Stimulated activated CD8-positive, alpha-beta memory T cell treated with anti-CD3 and anti-CD28 coated beads, Interleukin-7, amount 100 ng/mL, for 1 hour (primary cell): ENCODE data around the gene PHACTR1.

Source experiments
- DNase-seq, 2 donors: peaks; one replicate each; pipeline ENCODE4 v3.0.0-alpha.2; 2020; ENCODE audit warnings: low read depth in 2 of 2

PHACTR1 gene

DNA sequence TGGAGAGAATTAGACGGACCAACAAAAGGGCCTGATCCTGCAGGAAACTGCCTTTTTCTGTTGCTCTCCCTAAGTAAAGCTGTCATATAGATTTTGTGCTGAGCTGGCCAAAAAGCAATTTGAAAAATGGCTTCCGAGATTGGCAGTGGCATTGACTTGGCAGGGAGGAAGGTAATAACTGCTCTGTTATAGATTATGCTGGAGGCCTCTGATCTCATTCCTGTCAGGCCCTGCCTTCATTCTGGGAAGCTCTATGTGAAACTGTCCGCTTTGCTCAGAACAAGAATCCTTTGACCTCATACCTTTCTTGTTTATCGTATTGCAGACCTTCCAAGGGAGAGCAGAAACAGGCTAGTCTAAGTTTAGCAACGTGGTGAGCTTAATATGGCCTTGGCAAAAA is 234.4 kb downstream of the PHACTR1 start:
- no peak for DNase-seq

DNA sequence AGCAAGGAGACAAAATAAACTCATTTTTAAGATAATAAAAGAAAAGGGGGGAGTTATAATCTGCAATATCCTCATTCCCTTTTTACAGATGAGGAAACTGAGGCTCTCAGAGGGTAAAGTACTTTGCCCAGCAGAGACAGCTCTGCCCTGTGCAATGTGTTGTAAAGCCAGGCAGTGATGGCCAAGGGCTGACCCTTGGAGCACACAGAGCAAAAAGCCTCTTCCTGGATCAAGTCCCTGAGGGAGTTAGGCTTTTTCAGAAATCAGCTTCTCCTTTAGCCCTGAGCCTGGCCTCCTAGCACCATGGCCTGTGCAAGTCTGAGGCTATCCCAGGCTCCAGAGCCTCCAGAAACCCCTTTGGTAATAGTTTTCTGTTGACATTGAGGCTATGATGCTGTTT is 234.8 kb downstream of the PHACTR1 start:
- no peak for DNase-seq

DNA sequence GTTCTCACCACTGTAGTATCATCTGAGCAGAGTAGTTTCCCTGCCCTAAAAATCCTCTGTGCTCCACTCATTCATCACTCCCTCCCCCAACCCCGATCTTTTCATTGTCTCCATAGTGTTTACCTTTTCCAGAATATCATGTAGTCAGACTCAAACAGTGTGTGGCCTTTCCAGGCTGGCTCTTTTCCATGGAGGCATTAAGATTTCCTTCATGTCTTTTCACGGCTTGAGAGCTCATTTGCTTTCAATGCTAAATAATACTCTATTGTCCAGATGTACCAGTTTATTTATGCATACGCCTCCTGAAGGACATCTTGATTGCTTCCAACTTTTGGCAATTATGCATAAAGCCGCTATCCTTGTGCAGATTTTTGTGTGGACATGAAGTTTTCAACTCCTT is 235.8 kb downstream of the PHACTR1 start:
- no peak for DNase-seq

- DNase-seq = no peak
Measured at GRCh38 chr6:12955956-12956355, 239.4 kb downstream of the PHACTR1 start.

- no peak for DNase-seq
Measured at GRCh38 chr6:12956991-12957320, 240.4 kb downstream of the PHACTR1 start.

- no peak for DNase-seq
Measured at GRCh38 chr6:12957321-12958051, 240.9 kb downstream of the PHACTR1 start.

GRCh38 chr6:12958052-12958706 is 241.6 kb downstream of the PHACTR1 start:
- DNase-seq = no peak

- DNase-seq = no peak
Measured at GRCh38 chr6:12961761-12962160, 245.2 kb downstream of the PHACTR1 start.

DNA sequence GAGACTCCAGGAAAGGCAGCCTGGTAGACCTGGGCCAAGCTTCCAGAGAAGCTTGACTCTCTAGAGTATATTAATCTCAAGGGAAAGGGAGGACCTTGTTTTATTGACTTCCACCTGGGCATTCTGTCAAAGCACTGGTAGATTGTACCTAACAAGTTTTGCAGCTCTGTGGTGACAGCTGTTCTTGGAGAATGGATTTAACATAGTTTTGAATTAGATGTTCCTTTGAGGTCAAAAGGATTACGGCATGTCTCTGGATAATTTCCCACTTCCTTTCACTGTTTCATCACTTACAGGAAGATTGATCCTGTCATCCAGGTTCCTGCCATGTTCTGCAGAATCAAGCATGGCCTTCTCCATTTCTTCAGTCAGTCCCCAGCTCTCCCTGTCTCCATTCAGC is 246.0 kb downstream of the PHACTR1 start:
- no peak for DNase-seq

- no peak for DNase-seq
Measured at GRCh38 chr6:12962987-12963386, 246.4 kb downstream of the PHACTR1 start.

GRCh38 chr6:12963567-12963966 is 247.0 kb downstream of the PHACTR1 start:
- no peak for DNase-seq

DNA sequence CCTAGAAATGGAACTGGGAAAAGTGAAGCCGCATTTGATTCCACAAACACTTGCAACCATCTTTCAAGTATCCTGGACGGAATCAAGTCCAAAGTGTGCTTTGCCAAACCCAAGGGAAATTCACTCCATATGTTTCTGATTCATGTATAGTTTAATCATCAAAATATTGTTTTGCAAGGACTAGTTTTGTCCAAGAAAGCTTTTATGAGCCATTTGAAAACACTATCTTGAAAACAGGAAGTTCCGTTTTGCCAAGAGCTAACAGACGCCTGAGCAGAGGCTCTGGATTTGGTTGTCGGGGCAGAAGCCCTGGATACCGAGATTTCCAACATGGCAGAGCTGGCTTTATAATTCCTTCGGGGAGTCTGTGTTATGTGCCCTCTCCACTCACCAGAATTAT is 251.1 kb downstream of the PHACTR1 start:
- DNase-seq = no peak

- no peak for DNase-seq
Measured at GRCh38 chr6:12968290-12968689, 251.7 kb downstream of the PHACTR1 start.

DNA sequence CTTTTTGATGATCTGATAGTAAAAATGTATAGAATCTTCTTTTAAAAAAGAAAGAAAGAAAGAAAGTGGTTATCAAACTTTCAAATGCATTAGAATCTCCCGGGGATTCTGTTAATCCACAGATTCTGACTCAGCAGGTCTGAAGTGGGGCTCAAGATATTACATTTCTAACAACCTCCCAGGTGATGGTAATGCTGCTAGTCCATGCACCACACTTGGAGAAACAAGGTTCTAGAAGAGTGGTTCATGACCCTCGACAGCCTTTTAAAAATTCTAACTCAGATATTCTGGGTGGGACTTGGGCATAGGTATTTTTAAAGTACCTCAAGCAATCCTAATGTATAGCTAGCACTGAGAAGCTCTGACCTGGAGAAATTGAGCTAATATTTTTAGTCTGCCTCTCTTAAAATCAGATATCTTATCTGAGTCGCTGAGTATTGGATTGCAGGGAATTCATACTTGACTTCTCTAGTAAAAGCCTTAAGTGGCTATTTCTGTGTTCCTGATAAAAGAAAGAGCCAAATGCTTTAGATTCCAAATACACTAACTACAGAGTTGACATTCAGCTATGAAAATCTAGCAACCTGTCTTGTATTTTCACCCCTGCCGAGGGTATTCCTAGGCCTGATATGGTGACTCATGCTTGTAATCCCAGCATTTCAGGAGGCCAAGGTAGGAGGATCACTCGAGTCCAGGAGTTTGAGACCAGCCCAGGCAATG is 252.4 kb downstream of the PHACTR1 start:
- no peak for DNase-seq

DNA sequence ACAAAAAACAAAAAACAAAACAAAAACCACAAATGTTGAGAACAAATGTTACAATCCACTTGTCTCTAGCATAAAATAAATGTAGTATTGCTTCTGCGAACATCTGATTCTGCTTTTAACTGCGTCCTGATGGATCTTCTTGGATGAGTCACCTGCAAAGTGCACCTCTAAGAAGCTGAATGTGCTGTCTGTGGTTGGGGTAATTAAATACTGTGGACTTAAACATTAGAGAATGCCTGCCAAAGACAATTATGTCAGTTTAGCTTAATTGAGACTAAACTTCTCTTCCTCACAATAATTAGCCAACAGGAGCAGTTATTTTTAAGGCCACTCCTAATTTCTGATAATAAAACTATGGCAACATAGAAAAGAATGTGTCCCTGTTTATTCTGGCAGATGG is 253.4 kb downstream of the PHACTR1 start:
- DNase-seq = no peak

- DNase-seq = no peak
Measured at GRCh38 chr6:12973386-12973785, 256.8 kb downstream of the PHACTR1 start.

- no peak for DNase-seq
Measured at GRCh38 chr6:12974551-12974950, 258.0 kb downstream of the PHACTR1 start.

DNA sequence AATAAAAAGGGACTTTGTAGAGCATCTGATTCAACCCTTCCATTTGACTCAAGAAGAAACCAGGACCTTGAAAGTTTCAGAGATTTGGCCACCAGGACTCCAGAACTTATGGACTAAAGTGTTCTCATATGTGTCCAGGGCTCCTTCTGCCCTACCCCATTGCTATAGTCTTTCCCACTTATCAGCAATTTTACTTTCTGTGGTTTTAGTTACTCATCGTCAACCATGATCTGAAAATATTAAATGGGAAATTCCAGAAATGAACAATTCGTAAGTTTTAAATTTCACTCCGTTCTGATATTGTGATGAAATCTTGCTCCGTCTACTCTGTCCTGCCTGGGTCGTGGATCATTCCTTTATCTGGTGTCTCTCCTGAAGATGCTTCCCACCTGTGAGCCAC is 259.8 kb downstream of the PHACTR1 start:
- DNase-seq = no peak

DNA sequence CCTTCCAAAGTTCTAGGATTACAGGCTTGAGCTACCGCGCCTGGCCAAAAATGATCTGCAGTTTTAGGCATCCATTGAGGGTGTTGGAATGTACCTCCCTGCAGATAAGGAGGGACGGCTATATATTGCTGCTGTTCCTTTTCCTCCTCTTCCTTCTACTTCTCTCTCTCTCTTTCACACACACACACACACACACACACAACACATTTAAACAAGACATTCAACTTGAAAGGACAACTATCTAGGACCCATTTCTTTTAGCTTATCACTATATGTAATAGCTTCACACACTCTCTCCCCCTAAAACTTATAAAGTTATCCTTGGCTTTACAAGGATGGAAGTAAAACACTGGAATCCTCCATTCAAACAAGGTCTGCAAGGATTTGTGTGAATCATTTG is 260.6 kb downstream of the PHACTR1 start:
- DNase-seq = no peak

- DNase-seq = no peak
Measured at GRCh38 chr6:12977806-12978205, 261.2 kb downstream of the PHACTR1 start.

GRCh38 chr6:12980741-12981140 is 264.2 kb downstream of the PHACTR1 start:
- no peak for DNase-seq

- no peak for DNase-seq
Measured at GRCh38 chr6:12984776-12985175, 268.2 kb downstream of the PHACTR1 start.

DNA sequence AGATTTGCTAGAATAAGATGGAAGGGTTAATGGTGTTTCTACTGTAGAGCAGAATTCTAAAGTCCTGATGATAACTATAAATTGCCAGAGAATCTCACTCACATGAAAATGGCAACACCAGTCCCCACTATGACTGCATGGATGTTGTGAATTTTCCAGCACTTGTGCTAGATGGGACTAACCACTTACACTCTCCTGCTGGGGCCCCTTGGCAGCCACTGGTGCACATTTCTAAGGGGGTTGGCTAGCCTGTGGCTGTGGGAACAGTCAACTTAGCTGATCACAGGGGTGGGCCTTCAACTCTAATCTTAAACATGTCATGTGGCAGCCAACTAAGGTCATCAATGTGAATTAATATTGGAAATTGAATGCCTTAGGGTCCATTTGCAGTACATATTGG is 271.2 kb downstream of the PHACTR1 start:
- DNase-seq = no peak
